HepG2 (cell line): ENCODE measurements around the gene ADIPOR2. TPM values are rescaled to one million over a fixed set of nuclear protein-coding genes. Genes with fewer than 3 reads are reported as not detected.
A peak's percentile ranks its signal among the peaks of the same experiment; 100 is the strongest.

Source experiments
- FOXJ3 ChIP-seq: sonication (generic); formaldehyde crosslinking; IDR thresholded peaks from 2 replicates; pipeline ENCODE4 v1.4.0; 2020; ENCODE audit warnings: missing genetic modification reagents, mild to moderate bottlenecking, borderline replicate concordance
- KMT2A ChIP-seq: sonication (generic); formaldehyde crosslinking; IDR thresholded peaks from 2 replicates; pipeline ENCODE4 v1.4.0; 2020; ENCODE audit warnings: missing genetic modification reagents
- MBNL3 ChIP-seq: fragments of 250-450 bp; sonication (Bioruptor Pico); conservative IDR thresholded peaks from 2 replicates; pipeline ENCODE4 v1.8.0; 2022; ENCODE audit warnings: mild to moderate bottlenecking, inconsistent platforms
- MYPOP ChIP-seq: sonication (generic); formaldehyde crosslinking; IDR thresholded peaks from 2 replicates; pipeline ENCODE4 v1.8.1; 2023; ENCODE audit warnings: mild to moderate bottlenecking, moderate library complexity, missing genetic modification reagents
- POLR2A ChIP-seq, 2 experiments: IDR thresholded peaks; 2 replicates each; pipeline ENCODE4 v1.6.1; 2011; ENCODE audit warnings: low read depth in 2 of 2, low read length in 2 of 2, mild to moderate bottlenecking in 1 of 2, moderate library complexity in 1 of 2; ENCODE audit not compliant: insufficient read depth in 1 of 2
- PRDM15 ChIP-seq: sonication (generic); formaldehyde crosslinking; IDR thresholded peaks from 2 replicates; pipeline ENCODE4 v1.4.0; 2020; ENCODE audit warnings: missing genetic modification reagents
- RBAK ChIP-seq: sonication (generic); formaldehyde crosslinking; IDR thresholded peaks from 2 replicates; pipeline ENCODE4 v1.5.1; 2020; ENCODE audit warnings: mild to moderate bottlenecking, missing genetic modification reagents
- RFXANK ChIP-seq: IDR thresholded peaks from 2 replicates; pipeline ENCODE4 v1.6.1; 2016
- TBX2 ChIP-seq: sonication (generic); formaldehyde crosslinking; IDR thresholded peaks from 2 replicates; pipeline ENCODE4 v1.5.0; 2020; ENCODE audit warnings: missing genetic modification reagents, mild to moderate bottlenecking, borderline replicate concordance
- TEAD3 ChIP-seq: optimal IDR thresholded peaks from 2 replicates; pipeline ENCODE3; 2016; ENCODE audit warnings: borderline replicate concordance
- TFAP4 ChIP-seq: sonication (generic); IDR thresholded peaks from 2 replicates; pipeline ENCODE4 v1.6.1; 2016; ENCODE audit warnings: low read depth, borderline replicate concordance
- TSC22D2 ChIP-seq: sonication (generic); formaldehyde crosslinking; IDR thresholded peaks from 2 replicates; pipeline ENCODE4 v1.5.1; 2020; ENCODE audit warnings: missing genetic modification reagents, mild to moderate bottlenecking, borderline replicate concordance
- ZBTB1 ChIP-seq: sonication (generic); formaldehyde crosslinking; IDR thresholded peaks from 2 replicates; pipeline ENCODE4 v1.4.0; 2020; ENCODE audit warnings: missing genetic modification reagents, borderline replicate concordance
- ZBTB7A ChIP-seq: sonication (generic); formaldehyde crosslinking; IDR thresholded peaks from 2 replicates; pipeline ENCODE4 v1.8.0; 2022; ENCODE audit warnings: mild to moderate bottlenecking, missing genetic modification reagents
- ZBTB8A ChIP-seq: sonication (generic); formaldehyde crosslinking; IDR thresholded peaks from 2 replicates; pipeline ENCODE4 v1.4.0; 2020; ENCODE audit warnings: mild to moderate bottlenecking, low read depth, missing genetic modification reagents, borderline replicate concordance
- ZFX ChIP-seq: sonication (generic); formaldehyde crosslinking; IDR thresholded peaks from 2 replicates; pipeline ENCODE4 v1.4.0; 2020; ENCODE audit warnings: mild to moderate bottlenecking, low read depth, missing genetic modification reagents, moderate library complexity
- ZNF292 ChIP-seq: sonication (generic); formaldehyde crosslinking; IDR thresholded peaks from 2 replicates; pipeline ENCODE4 v1.8.1; 2022; ENCODE audit warnings: mild to moderate bottlenecking, low read depth, missing genetic modification reagents, borderline replicate concordance
- ZNF7 ChIP-seq: IDR thresholded peaks from 2 replicates; pipeline ENCODE4 v1.6.1; 2016; ENCODE audit warnings: missing biosample characterization, missing genetic modification reagents
- ZSCAN21 ChIP-seq: sonication (generic); formaldehyde crosslinking; IDR thresholded peaks from 2 replicates; pipeline ENCODE4 v1.8.0; 2022; ENCODE audit warnings: mild to moderate bottlenecking, missing genetic modification reagents, moderate library complexity, borderline replicate concordance
- polyA plus RNA-seq, 8 experiments: library from polyadenylated mRNA; depleted of rRNA in 3 of 8; stranded (reverse) in 7 of 8; unstranded in 1 of 8; fragments of >200 nt; fragmentation: Illumina TruSeq in 4 of 8; extraction: Trizol in 4 of 8; gene quantifications; 2 replicates each; pipeline versions ENCODE4 v1.2.1 to v1.2.3, GENCODE V29; 2011 to 2016; ENCODE audit warnings: low read depth in 4 of 8, missing spikeins in 1 of 8, mixed read lengths in 1 of 8; ENCODE audit not compliant: insufficient read depth in 1 of 8
- total RNA-seq, 5 experiments: library from RNA; depleted of rRNA; stranded (reverse); fragments of >200 nt; fragmentation: Illumina TruSeq; extraction: Trizol; gene quantifications; 2 replicates each; pipeline ENCODE4 v1.2.3, GENCODE V29; 2016; ENCODE audit warnings: low read depth in 1 of 5
- TF ChIP-seq, protein P1 (sequence below): sonication (generic); formaldehyde crosslinking; IDR thresholded peaks from 2 replicates; pipeline ENCODE4 v1.4.0; 2020; ENCODE audit warnings: low read depth, missing genetic modification reagents

ADIPOR2 gene
- total and polyA plus RNA-seq, 2 of the 13 experiments (the other 11 are each of a cell fraction or from before 2014, with no cell fraction given): 35.2 to 52.2 TPM

DNA sequence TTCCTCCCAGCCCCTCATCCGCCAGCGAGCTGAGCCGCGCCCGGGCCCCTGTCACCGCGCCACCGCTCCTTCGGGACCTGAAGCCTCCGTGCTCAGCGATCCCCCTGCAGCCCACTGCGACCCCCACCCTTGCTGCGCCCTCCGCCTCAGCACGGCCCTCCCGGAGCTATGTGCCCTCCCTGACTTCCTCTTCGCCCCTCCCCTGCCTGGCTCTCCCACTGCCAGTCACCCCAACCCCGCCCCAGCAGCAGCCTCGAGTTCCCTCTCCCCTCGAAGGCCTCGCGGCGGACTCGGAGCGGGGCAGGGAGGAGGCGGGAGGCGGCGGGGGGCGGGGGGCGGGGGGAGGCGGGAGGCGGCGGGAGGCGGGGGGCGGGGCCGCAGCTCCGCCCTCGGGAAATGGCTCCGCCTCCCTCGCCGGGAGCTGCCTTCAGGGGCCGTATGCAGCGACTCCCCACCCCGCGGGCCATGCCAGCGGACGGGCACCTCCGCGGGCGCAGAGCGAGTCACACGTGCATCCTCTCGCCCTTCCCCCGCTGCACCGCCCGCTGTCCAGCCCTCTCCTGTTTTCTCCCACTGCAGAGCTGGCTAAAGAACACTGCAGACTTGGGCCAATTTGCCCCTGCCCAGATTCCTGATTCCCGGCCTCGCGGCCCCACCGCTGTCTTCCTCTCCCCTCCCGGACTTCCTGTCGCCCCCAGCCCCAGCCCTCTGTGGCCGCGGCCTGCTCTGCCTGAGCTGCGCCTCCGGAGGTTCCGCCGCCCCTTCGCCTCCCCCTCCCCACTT is 29.1 kb upstream of the ADIPOR2 start (continued):
- TF ChIP-seq RBAK: no peak
- no peak for TF ChIP-seq MYPOP (CRISPR knock-in tag)
- no peak for TF ChIP-seq RFXANK
- peak; percentile 64 to 92 for TF ChIP-seq POLR2A (IDR thresholded peaks at IDR 0.05; ENCODE audit: insufficient read depth in 1 of 2, low read depth in 2 of 2, low read length in 2 of 2)
- no peak for TF ChIP-seq FOXJ3 (CRISPR knock-in tag)
- no peak for TF ChIP-seq MBNL3 (CRISPR knock-in tag)
- TF ChIP-seq ZNF292 (CRISPR knock-in tag): peak; percentile 34; the same call in 1 of the 2 replicates
- TF ChIP-seq ZSCAN21 (CRISPR knock-in tag): peak; percentile 47; the same call in 1 of the 2 replicates
- no peak for TF ChIP-seq ZNF7
- no peak; the same call in 1 of the 2 replicates for TF ChIP-seq TBX2
- TF ChIP-seq TSC22D2: no peak
- no peak for TF ChIP-seq PRDM15 (CRISPR knock-in tag)
- TF ChIP-seq KMT2A (CRISPR knock-in tag): no peak
- no peak for TF ChIP-seq ZBTB8A (CRISPR knock-in tag)
- TF ChIP-seq ZFX (CRISPR knock-in tag): peak; percentile 73
- TF ChIP-seq ZBTB7A (CRISPR knock-in tag): peak; percentile 96
- TF ChIP-seq, protein P1, sequence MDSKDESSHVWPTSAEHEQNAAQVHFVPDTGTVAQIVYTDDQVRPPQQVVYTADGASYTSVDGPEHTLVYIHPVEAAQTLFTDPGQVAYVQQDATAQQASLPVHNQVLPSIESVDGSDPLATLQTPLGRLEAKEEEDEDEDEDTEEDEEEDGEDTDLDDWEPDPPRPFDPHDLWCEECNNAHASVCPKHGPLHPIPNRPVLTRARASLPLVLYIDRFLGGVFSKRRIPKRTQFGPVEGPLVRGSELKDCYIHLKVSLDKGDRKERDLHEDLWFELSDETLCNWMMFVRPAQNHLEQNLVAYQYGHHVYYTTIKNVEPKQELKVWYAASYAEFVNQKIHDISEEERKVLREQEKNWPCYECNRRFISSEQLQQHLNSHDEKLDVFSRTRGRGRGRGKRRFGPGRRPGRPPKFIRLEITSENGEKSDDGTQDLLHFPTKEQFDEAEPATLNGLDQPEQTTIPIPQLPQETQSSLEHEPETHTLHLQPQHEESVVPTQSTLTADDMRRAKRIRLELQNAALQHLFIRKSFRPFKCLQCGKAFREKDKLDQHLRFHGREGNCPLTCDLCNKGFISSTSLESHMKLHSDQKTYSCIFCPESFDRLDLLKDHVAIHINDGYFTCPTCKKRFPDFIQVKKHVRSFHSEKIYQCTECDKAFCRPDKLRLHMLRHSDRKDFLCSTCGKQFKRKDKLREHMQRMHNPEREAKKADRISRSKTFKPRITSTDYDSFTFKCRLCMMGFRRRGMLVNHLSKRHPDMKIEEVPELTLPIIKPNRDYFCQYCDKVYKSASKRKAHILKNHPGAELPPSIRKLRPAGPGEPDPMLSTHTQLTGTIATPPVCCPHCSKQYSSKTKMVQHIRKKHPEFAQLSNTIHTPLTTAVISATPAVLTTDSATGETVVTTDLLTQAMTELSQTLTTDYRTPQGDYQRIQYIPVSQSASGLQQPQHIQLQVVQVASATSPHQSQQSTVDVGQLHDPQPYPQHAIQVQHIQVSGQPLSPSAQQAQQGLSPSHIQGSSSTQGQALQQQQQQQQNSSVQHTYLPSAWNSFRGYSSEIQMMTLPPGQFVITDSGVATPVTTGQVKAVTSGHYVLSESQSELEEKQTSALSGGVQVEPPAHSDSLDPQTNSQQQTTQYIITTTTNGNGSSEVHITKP: 0 out of 2 replicates have a peak, but pooled peaks have one; percentile 28
- TF ChIP-seq ZBTB1: no peak
- peak; percentile 59 for TF ChIP-seq TEAD3
- TF ChIP-seq TFAP4: peak; percentile 32; the same call in 1 of the 2 replicates
